Effector CD8-positive, alpha-beta T cell (primary cell): ENCODE results near the gene ZNF76.

Experiments used
- DNase-seq: peaks from one replicate; lab custom pipeline; 2025; lab: John Stamatoyannopoulos, UW

Gene ZNF76

GRCh38 chr6:35267897-35268296, 8.4 kb downstream of the ZNF76 start:
- DNase-seq: no peak

GRCh38 chr6:35272005-35272404, 12.5 kb downstream of the ZNF76 start:
- no peak for DNase-seq

DNA sequence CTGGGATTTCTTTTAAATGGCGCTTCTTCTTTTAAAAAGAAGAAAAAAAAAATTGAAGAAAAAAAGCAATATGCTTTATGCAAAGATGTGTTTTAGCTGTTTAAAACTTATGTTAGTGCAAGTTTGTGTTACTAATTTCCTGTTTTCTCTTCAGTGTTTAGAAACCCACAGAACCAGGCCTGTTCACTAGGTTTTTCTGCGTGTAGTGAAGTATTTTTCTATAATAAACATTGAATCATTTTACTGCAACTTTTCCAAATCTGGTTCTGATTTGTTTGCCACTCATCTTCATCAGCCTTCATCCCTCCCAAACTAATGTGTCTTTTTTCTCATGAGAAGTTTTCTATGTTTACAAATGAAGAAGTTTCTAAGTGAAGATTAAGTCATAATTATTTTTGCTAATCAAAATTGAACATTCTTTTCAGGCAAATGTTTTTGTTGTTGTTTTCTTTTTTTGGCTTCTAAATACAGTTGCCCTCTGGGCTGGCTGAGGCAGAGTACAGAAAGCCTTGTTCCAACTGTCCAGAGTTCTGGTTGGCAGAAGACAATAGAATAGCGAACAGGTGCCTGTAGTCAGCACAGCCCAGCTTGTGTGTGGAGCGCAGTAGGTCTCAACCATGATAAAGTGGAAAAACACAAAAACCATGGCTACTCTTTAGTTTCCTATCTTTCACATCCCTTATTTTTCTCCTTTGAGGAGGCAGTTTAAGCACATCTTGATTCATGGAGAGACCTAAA, 14.5 kb downstream of the ZNF76 start:
- DNase-seq: no peak

GRCh38 chr6:35275744-35276260, 16.3 kb downstream of the ZNF76 start:
- no peak for DNase-seq

DNA sequence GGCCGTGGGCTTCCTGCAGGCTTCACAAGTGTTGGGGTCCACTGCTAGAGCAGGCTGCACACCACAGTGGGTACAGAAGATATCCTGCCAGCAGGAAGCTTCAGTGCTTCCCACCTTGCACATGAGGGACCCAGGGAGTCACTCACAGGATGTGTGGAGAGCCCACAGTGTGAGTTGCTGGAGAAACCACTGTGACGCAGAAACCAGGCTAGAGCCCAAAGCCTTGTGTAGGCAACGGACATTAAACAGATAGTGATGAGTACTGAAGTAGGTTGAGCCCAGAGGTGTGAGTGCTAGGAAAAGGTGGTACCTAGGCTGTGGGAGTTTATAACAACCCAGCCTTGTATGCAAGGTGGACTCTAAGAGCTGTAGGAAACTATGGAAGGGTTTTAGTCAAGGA, 19.2 kb downstream of the ZNF76 start:
- no peak for DNase-seq

GRCh38 chr6:35280903-35281302, 21.4 kb downstream of the ZNF76 start:
- no peak for DNase-seq

DNA sequence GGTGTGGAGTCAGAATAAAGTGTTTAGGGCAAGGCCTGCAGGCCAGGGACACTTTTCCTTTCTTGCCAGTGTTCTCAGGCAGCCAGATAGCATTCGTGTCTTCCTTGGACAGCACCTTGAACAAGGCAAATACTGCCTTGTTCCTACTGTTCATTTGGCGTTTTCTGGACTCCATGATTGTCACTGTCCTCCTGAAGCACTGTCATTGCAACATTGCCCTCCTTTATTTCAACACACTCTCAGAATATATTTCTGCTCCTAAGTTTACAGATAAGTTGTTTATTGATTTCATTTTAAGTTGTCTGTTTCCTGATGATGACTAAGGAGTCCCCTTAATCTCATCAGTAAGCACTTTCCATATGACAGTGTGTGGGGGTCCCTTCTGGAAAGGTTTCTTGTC, 22.9 kb downstream of the ZNF76 start:
- no peak for DNase-seq

- no peak for DNase-seq
These were observed 23.8 kb downstream of the ZNF76 start for GRCh38 chr6:35283361-35283760.

GRCh38 chr6:35287671-35288396, 28.3 kb downstream of the ZNF76 start:
- no peak for DNase-seq

DNA sequence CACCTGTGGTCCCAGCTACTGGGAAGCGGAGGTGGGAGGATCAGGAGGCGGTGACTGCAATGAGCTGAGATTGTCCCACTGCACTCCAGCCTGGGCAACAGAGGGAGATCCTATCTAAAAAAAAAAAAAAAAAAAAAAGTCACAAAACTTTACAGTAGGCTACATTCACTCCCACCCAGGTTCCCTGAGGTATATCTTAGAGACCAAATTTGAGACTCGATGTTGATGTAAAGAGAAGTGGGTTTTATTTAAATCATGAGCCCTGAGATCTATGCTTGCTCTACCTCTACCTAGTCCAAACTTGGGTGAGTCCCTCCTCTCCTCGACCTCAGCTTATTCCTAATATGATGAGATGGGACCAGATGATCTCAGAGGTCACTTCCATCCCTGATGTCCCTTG, 29.3 kb downstream of the ZNF76 start:
- no peak for DNase-seq

GRCh38 chr6:35291491-35291890, 32.0 kb downstream of the ZNF76 start:
- no peak for DNase-seq

DNA sequence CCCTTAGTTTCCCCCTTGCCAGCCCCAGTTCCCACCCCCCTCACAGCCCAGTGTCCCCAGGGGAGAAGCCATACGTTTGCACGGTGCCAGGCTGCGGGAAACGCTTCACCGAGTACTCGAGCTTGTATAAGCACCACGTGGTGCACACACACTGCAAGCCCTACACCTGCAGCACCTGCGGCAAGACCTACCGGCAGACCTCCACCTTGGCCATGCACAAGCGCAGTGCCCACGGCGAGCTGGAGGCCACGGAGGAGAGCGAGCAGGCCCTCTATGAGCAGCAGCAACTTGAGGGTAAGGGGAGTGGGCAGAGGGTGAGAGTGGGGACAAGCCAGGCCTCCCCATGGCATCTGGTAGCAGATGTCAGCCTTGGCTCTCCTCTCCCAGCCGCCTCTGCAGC, 33.0 kb downstream of the ZNF76 start:
- no peak for DNase-seq

- DNase-seq: no peak
These were observed 34.1 kb downstream of the ZNF76 start for GRCh38 chr6:35293681-35294080.

DNA sequence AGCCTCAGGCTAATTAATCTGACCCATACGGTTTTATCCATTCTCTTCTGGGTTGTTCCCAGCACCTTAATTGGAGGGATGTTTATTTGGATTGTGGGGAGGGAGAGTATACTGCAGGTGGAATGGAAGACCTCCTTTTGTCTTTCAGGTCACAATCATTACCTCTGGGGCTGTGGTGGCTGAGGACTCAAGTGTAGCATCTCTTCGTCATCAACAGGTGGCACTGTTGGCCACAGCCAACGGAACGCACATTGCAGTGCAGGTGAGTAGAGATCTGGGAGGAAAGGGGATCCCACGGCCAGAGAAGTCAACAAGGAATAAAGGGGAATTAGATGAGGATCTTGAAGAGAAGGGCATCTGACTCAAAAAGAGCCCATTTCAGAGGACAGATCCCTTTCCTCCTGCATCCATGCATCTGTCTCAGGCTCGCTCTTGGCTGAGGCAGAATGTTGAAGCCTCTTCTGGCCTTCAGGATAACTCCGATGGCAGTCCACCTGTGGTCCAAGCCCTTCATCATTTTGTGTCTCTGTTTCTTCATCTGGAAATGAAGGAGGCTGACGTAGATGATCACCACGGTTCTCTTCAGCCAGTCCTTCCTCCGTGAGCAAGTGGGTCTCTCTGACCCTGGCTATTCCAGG, 34.9 kb downstream of the ZNF76 start:
- peak; percentile 28 for DNase-seq

DNA sequence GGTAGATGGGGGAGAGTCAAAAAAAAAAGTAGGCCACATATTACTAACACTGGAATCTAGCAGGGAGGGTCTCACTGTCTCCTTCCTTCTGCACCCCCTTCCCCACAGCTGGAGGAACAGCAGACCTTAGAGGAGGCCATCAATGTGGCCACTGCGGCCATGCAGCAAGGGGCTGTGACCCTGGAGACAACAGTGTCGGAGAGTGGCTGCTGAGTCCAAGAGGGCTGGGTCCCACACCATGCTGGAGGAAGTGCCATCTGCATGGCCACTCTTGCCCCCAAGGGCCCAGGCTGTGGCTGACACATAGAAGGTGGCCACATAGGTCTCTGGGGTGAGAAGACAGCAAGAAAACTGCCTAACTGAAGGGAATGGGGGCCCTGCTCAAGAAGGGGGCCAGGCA, 35.5 kb downstream of the ZNF76 start:
- no peak for DNase-seq

- DNase-seq: no peak
These were observed 36.2 kb downstream of the ZNF76 start for GRCh38 chr6:35295521-35296315.

- DNase-seq: no peak
These were observed 37.5 kb downstream of the ZNF76 start for GRCh38 chr6:35296931-35297600.

DNA sequence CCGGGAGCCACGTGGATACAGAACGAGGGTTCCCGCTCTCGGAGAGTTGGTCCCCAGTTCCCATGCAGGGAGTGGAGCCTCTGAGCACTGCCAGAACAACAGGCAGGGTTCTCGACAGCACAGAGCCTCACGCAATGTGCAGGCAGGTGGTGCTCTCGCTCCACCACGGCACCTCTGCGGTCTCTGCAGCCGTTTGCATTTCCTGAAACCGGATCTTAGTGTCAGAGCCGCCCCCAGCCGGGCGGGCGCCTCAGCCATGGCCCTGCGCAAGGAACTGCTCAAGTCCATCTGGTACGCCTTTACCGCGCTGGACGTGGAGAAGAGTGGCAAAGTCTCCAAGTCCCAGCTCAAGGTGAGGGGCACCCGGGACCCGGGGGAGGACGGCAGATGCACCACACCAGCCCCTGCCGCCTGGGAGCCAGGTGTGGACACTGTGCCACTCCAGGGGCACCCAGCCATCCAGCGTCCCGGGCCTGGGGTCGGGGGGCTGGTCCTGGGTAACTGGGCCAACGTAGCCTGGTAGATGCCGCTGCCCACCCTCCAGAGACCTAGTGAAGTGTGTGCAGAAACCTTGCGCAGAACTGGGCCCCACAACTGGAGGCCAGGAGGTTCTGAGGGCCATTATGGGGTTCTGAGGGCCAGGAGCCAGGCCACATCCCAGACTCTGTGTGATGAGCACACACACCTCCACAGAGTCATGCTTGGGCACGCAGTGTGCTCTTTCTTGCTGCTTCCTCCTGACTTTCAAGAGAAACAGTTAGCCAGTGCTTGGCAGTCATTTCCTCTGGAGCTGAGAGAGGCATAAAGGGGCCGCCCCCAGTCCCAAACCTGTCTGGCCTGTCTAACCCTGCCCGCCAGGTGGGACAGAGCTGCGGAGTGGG, 38.3 kb downstream of the ZNF76 start, which contains the start of gene DEF6:
Gene DEF6, plus strand, starts transcription at position 218 of the 881 bp plus-strand sequence. Its CDS starts 39 bp downstream, at position 257.
- peak; percentile 77 for DNase-seq

GRCh38 chr6:35298625-35299140, 39.1 kb downstream of the ZNF76 start:
- DNase-seq: no peak

DNA sequence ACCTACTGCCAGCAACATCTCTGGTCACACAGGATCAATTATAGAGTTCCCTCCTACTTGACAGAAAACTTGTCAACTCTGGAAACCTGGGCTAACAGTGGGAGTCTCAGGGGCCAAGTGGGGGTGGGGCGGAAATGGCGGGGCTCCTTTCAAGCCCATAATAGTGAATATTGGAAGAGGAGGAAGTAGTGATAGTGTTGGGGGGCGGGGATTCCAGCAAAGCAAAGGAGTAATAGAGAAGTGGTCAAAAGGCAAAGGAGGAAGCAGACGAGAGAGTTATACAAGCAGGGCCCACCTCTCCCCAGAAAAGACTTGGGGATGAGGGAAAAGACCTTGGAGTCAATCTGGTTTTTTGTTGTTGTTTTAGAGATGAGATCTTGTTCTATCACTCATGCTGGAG, 40.1 kb downstream of the ZNF76 start:
- DNase-seq: peak; percentile 6
